Measurements from ENCODE around the gene THAP12. TPM values are rescaled to one million over a fixed set of nuclear protein-coding genes. Genes with fewer than 3 reads are reported as not detected.
"Not testable (repeated sequence)": the region's sequence is repeated elsewhere in the genome, so short reads cannot be mapped to it uniquely, and the experiment has no call there.

Gene THAP12
- total RNA-seq, 3 donors from 2014 or later: 33.5 to 48.1 (median 35.2) TPM

GRCh38 chr11:76321340-76321739 is 59.6 kb downstream of the THAP12 start:
- Histone ChIP-seq H3K9me3 (no peaks in the 10 kb centered on the region), H3K4me1 (ENCODE audit: low read depth) (peaks cover 8% of the 10 kb centered on the region), H3K4me3 (no peak overlapping the region), H3K36me3 (ENCODE audit: low read depth) (no peaks in the 10 kb centered on the region)
- ATAC-seq (no peak), DNase-seq (no peak)
- intact Hi-C loops (cut with DNase I, micrococcal nuclease): no loop called here
- no peak for TF ChIP-seq CTCF (IDR thresholded peaks at IDR 0.05)

- Histone ChIP-seq H3K4me1 (ENCODE audit: low read depth) (peaks cover 8% of the 10 kb centered on the region), H3K4me3 (no peak overlapping the region), H3K36me3 (ENCODE audit: low read depth) (no peaks in the 10 kb centered on the region), H3K9me3 (no peaks in the 10 kb centered on the region)
- intact Hi-C loops (cut with DNase I, micrococcal nuclease): no loop called here
- no peak for DNase-seq
- TF ChIP-seq CTCF (IDR thresholded peaks at IDR 0.05): no peak
- ATAC-seq: no peak
Observed at GRCh38 chr11:76320929-76321328, 60.0 kb downstream of the THAP12 start.

- not testable (repeated sequence) for H3K9me3 ChIP-seq; DNase-seq; H3K36me3 ChIP-seq (ENCODE audit: low read depth); H3K4me3 ChIP-seq; H3K4me1 ChIP-seq (ENCODE audit: low read depth); ATAC-seq
- intact Hi-C loops (cut with DNase I, micrococcal nuclease): loop anchor here (2.0 to 10.0 kb wide), 3 partner anchors 113 to 427 kb away; partner anchors contain the start of gene WNT11 (in 2 of the 2)
Observed at GRCh38 chr11:76319798-76320197, 61.1 kb downstream of the THAP12 start.

- Histone ChIP-seq H3K9me3 (no peaks in the 10 kb centered on the region), H3K36me3 (ENCODE audit: low read depth) (no peaks in the 10 kb centered on the region), H3K4me1 (ENCODE audit: low read depth) (peaks cover 8% of the 10 kb centered on the region), H3K4me3 (no peak overlapping the region)
- ATAC-seq: peak; percentile 92
- peak; percentile 82 to 90 (median 88) for DNase-seq
- intact Hi-C loops (cut with DNase I, micrococcal nuclease): loop anchor here (2.0 to 10.0 kb wide), 3 partner anchors 112 to 427 kb away; partner anchors contain the start of gene WNT11 (in 2 of the 2)
- peak; percentile 82 for TF ChIP-seq CTCF (IDR thresholded peaks at IDR 0.05)
Observed at GRCh38 chr11:76318744-76319384, 62.1 kb downstream of the THAP12 start.

- peaks cover 7% of the 10 kb centered on the region for H3K4me1 ChIP-seq (ENCODE audit: low read depth)
- H3K9me3 ChIP-seq: no peaks in the 10 kb centered on the region
- no peak for TF ChIP-seq CTCF (IDR thresholded peaks at IDR 0.05)
- intact Hi-C loops (cut with DNase I, micrococcal nuclease): loop anchor here in 1 of 2 donors (5.0 to 10.0 kb wide), 2 partner anchors 112 to 425 kb away; partner anchors contain the start of gene WNT11
- H3K4me3 ChIP-seq: no peak overlapping the region
- ATAC-seq (no peak), DNase-seq (no peak)
- no peaks in the 10 kb centered on the region for H3K36me3 ChIP-seq (ENCODE audit: low read depth)
Observed at GRCh38 chr11:76317296-76317695, 63.6 kb downstream of the THAP12 start.

GRCh38 chr11:76316726-76317125 is 64.2 kb downstream of the THAP12 start:
- ATAC-seq: no peak
- no peaks in the 10 kb centered on the region for H3K36me3 ChIP-seq (ENCODE audit: low read depth)
- intact Hi-C loops (cut with DNase I, micrococcal nuclease): loop anchor here in 1 of 2 donors (5.0 to 10.0 kb wide), 2 partner anchors 112 to 424 kb away; partner anchors contain the start of gene WNT11
- peaks cover 2% of the 10 kb centered on the region for H3K4me1 ChIP-seq (ENCODE audit: low read depth)
- no peaks in the 10 kb centered on the region for H3K9me3 ChIP-seq
- TF ChIP-seq CTCF (IDR thresholded peaks at IDR 0.05): no peak
- DNase-seq: no peak
- no peak overlapping the region for H3K4me3 ChIP-seq
